ENCODE data around the gene NRP1.

Gene NRP1

GRCh38 chr10:33256458-33256857 lies 78.0 kb downstream of the NRP1 start:
- no peak for DNase-seq

GRCh38 chr10:33254556-33255160 lies 79.8 kb downstream of the NRP1 start:
- DNase-seq: no peak

GRCh38 chr10:33253411-33253810 lies 81.1 kb downstream of the NRP1 start:
- DNase-seq: no peak

GRCh38 chr10:33252794-33253203 lies 81.7 kb downstream of the NRP1 start:
- DNase-seq: no peak

GRCh38 chr10:33252324-33252723 lies 82.1 kb downstream of the NRP1 start:
- DNase-seq: no peak

- no peak for DNase-seq
These were observed 84.7 kb downstream of the NRP1 start for GRCh38 chr10:33249659-33250345.

GRCh38 chr10:33249137-33249536 lies 85.3 kb downstream of the NRP1 start:
- no peak for DNase-seq

GRCh38 chr10:33248638-33249037 lies 85.8 kb downstream of the NRP1 start:
- no peak for DNase-seq

GRCh38 chr10:33247221-33247922 lies 87.1 kb downstream of the NRP1 start:
- no peak for DNase-seq

- no peak for DNase-seq
These were observed 89.1 kb downstream of the NRP1 start for GRCh38 chr10:33245343-33245742.

- DNase-seq: no peak
These were observed 90.0 kb downstream of the NRP1 start for GRCh38 chr10:33244354-33244967.

GRCh38 chr10:33243703-33244102 lies 90.8 kb downstream of the NRP1 start:
- no peak for DNase-seq

- DNase-seq: no peak
These were observed 91.5 kb downstream of the NRP1 start for GRCh38 chr10:33242931-33243330.

GRCh38 chr10:33241351-33241750 lies 93.1 kb downstream of the NRP1 start:
- DNase-seq: no peak

- DNase-seq: no peak
These were observed 93.5 kb downstream of the NRP1 start for GRCh38 chr10:33240931-33241330.

GRCh38 chr10:33240258-33240657 lies 94.2 kb downstream of the NRP1 start:
- DNase-seq: no peak

GRCh38 chr10:33239257-33239656 lies 95.2 kb downstream of the NRP1 start:
- no peak for DNase-seq

- no peak for DNase-seq
These were observed 95.8 kb downstream of the NRP1 start for GRCh38 chr10:33238643-33239042.

GRCh38 chr10:33237736-33238624 lies 96.5 kb downstream of the NRP1 start:
- DNase-seq: no peak

- DNase-seq: no peak
These were observed 97.6 kb downstream of the NRP1 start for GRCh38 chr10:33236916-33237315.

GRCh38 chr10:33235951-33236350 lies 98.5 kb downstream of the NRP1 start:
- DNase-seq: no peak

- DNase-seq: no peak
These were observed 99.1 kb downstream of the NRP1 start for GRCh38 chr10:33235251-33235884.
